Panc1 (cell line): Measurements from ENCODE around the gene MC3R. TPM values are rescaled to one million over a fixed set of nuclear protein-coding genes. Genes with fewer than 3 reads are reported as not detected.
"Not testable (repeated sequence)": the region's sequence is repeated elsewhere in the genome, so short reads cannot be mapped to it uniquely, and the experiment has no call there.

Source experiments
- ATAC-seq: fragments of 200-7000 bp; cut with Tn5 transposase; 2 replicates; pipeline ENCODE4 v1.9.1; 2020; ENCODE audit warnings: mild to moderate bottlenecking, moderate library complexity
- BruUV-seq: library from RNA; stranded (reverse); fragments of 400-500 nt; replicated peaks from 2 replicates; lab custom pipeline; 2021; lab: Mats Ljungman, UMichigan
- CTCF ChIA-PET: fragments of 300-600 bp; sonication (Branson Sonifier 250); formaldehyde crosslinking; loops from one replicate; lab custom pipeline; 2022; ENCODE audit warnings: antibody characterized with exemption; lab: Charles Lee
- POLR2A ChIA-PET: fragments of 300-600 bp; sonication (Branson Sonifier 250); formaldehyde crosslinking; loops from one replicate; lab custom pipeline; 2022; ENCODE audit warnings: antibody characterized with exemption; lab: Charles Lee
- DNase-seq: peaks from one replicate; pipeline ENCODE4 v3.0.0-alpha.2; 2010; ENCODE audit warnings: low read depth, low spot score
- H3K27ac ChIP-seq: 2 replicates; pipeline ENCODE4 v1.5.1; 2011; ENCODE audit warnings: mild to moderate bottlenecking, low read length, inconsistent platforms
- H3K27me3 ChIP-seq: fragments of 200-500 bp; sonication (Bioruptor generic); 2 replicates; pipeline ENCODE4 v1.6.0; 2014; ENCODE audit warnings: low read length, inconsistent platforms; ENCODE audit not compliant: control insufficient read depth, insufficient read depth
- H3K36me3 ChIP-seq: fragments of 200-500 bp; sonication (Bioruptor generic); 2 replicates; pipeline ENCODE4 v1.5.1; 2014; ENCODE audit warnings: inconsistent platforms, mild to moderate bottlenecking, low read length, moderate library complexity; ENCODE audit not compliant: control insufficient read depth, insufficient read depth
- H3K4me1 ChIP-seq: 2 replicates; pipeline ENCODE4 v1.5.1; 2011; ENCODE audit warnings: inconsistent platforms, mild to moderate bottlenecking, low read length, moderate library complexity; ENCODE audit not compliant: control insufficient read depth, insufficient read depth
- H3K4me3 ChIP-seq, 2 experiments: 2 replicates each; pipeline ENCODE4 v1.5.1; 2011 to 2012; ENCODE audit warnings: low read depth in 2 of 2, low read length in 2 of 2, mild to moderate bottlenecking in 2 of 2, inconsistent platforms in 1 of 2, moderate library complexity in 1 of 2
- H3K9me3 ChIP-seq: fragments of 200-500 bp; sonication (Bioruptor generic); 2 replicates; pipeline ENCODE4 v1.5.1; 2014; ENCODE audit warnings: low read depth, mild to moderate bottlenecking, inconsistent platforms, low read length, moderate library complexity; ENCODE audit not compliant: control insufficient read depth, insufficient read depth
- CTCF ChIP-seq: fragments of 450-650 bp; IDR thresholded peaks from 2 replicates; pipeline ENCODE4 v1.5.1; 2017; ENCODE audit warnings: mild to moderate bottlenecking
- POLR2AphosphoS5 ChIP-seq: IDR thresholded peaks from 2 replicates; pipeline ENCODE4 v1.6.1; 2012; ENCODE audit warnings: mild to moderate bottlenecking, low read depth, low read length, moderate library complexity
- REST ChIP-seq, 2 experiments: IDR thresholded peaks; 2 replicates each; pipeline ENCODE4 v1.6.1; 2011 to 2012; ENCODE audit warnings: low read depth in 2 of 2, control low read depth in 1 of 2, low read length in 1 of 2, mild to moderate bottlenecking in 1 of 2, moderate library complexity in 1 of 2; ENCODE audit not compliant: insufficient read depth in 1 of 2
- SIN3A ChIP-seq: IDR thresholded peaks from 2 replicates; pipeline ENCODE4 v1.6.1; 2012; ENCODE audit warnings: low read depth, mild to moderate bottlenecking, low read length, moderate library complexity, borderline replicate concordance; ENCODE audit not compliant: insufficient read depth
- TCF7L2 ChIP-seq: IDR thresholded peaks from 2 replicates; pipeline ENCODE4 v1.6.1; 2011; ENCODE audit warnings: mild to moderate bottlenecking, low read depth, low read length, inconsistent platforms
- in situ Hi-C: cut with HindIII; loops from 2 replicates; pipeline ENCODE4 v1.10.0; 2016; ENCODE audit warnings: low sequenced_read_pairs, low pct_unique_long_range_greater_than_20kb
- intact Hi-C: fragments of 100-400 bp; cut with micrococcal nuclease; formaldehyde crosslinking; loops from one replicate; pipeline ENCODE4 v1.10.0; 2022; ENCODE audit not compliant: unreplicated experiment
- total RNA-seq: library from RNA; stranded (reverse); gene quantifications from one replicate; pipeline ENCODE4 v1.2.1, GENCODE V29; 2021; ENCODE audit not compliant: unreplicated experiment

MC3R gene
- total RNA-seq, 1 experiment from 2014 or later: not detected

DNA sequence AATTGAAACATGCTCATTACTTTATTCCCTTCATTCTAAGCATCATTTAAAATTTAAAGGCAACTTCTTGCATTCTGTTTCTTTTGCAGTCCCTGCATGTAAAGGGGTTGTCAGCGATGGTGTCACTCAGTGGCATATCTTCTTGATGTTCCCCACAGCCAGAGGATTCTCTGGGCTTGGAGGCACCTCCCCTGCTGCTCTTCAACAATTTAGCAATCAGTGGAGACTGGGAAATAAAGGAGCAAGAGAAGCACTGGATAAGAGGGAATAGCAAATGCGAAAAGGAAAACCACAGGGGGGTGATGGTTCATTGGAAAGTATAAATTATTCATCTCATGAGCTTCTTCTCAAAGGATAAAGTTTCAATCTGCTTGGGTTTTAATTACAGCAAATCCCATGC lies 30.7 kb upstream of the MC3R start:
- H3K36me3 ChIP-seq: no peaks in the 10 kb centered on the region
- intact Hi-C loops: no loop called here
- ChIA-PET POLR2A (no interaction called here), CTCF (no interaction called here)
- no peaks in the 10 kb centered on the region for H3K27me3 ChIP-seq
- ATAC-seq: no peak
- H3K4me1 ChIP-seq: no peaks in the 10 kb centered on the region
- H3K4me3 ChIP-seq: no peak overlapping the region
- no peak for DNase-seq
- no peak overlapping the region for H3K27ac ChIP-seq
- BruUV-seq: no TSS peak
- no peak for TF ChIP-seq TCF7L2
- TF ChIP-seq CTCF: no peak
- TF ChIP-seq POLR2AphosphoS5: no peak
- no peak for TF ChIP-seq REST (IDR thresholded peaks at IDR 0.05; ENCODE audit: insufficient read depth in 1 of 2, low read depth in 2 of 2, low read length in 1 of 2)
- TF ChIP-seq SIN3A: no peak
- in situ Hi-C loops: no loop called here
- H3K9me3 ChIP-seq: no peaks in the 10 kb centered on the region

DNA sequence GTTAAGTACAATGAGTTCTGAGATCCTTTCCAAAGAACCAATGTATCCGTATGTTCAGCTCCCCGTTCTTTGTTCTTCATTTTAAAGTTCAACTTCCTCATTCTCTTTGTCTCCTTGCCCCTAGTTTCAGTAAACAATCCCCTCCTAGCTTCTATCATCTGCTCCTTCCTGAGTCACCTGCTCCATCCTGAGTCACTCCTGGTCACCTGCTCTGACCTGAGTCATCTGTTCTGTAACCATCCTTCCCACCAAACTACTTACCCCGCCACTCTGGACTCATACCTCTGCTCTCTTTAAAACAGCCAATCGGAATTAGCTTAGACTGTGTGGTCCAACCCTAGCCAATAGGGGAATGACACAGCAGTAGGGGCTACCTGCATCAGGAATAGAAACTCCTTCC lies 27.3 kb upstream of the MC3R start:
- H3K9me3 ChIP-seq, H3K4me1 ChIP-seq, ATAC-seq, CTCF ChIA-PET, in situ Hi-C loops, POLR2A ChIA-PET, BruUV-seq, intact Hi-C loops, DNase-seq, H3K36me3 ChIP-seq, H3K4me3 ChIP-seq, H3K27me3 ChIP-seq, H3K27ac ChIP-seq: not testable (repeated sequence)

DNA sequence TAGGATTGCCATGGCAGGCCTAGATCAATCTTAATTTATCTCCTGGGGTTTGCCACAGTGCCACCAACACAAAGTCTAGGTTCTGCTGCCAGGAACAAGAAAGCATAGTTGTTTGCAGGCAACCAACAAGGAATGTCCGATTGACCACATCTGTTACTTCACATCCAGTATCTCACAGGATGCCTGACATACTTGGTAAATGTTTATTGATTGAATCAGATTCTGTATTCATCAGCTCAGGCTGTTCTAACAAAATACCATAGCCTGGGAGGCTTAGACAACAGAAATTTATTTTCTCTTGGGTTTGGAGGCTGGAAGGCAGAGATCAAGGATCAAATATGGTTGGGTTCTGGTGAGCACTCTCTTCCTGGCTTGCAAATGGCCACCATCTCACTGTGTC lies 26.3 kb upstream of the MC3R start:
- ChIA-PET CTCF (no interaction called here), POLR2A (no interaction called here)
- Histone ChIP-seq H3K27ac (no peak overlapping the region), H3K36me3 (no peaks in the 10 kb centered on the region), H3K4me3 (no peak overlapping the region), H3K4me1 (no peaks in the 10 kb centered on the region), H3K27me3 (no peaks in the 10 kb centered on the region), H3K9me3 (no peaks in the 10 kb centered on the region)
- BruUV-seq: no TSS peak
- ATAC-seq: no peak
- DNase-seq: no peak
- in situ Hi-C loops: no loop called here
- TF ChIP-seq SIN3A (no peak), CTCF (no peak), REST (IDR thresholded peaks at IDR 0.05; ENCODE audit: insufficient read depth in 1 of 2, low read depth in 2 of 2, low read length in 1 of 2) (no peak), TCF7L2 (no peak), POLR2AphosphoS5 (no peak)
- intact Hi-C loops: no loop called here
